Measurements from ENCODE around the gene TRAFD1. TPM values are rescaled to one million over a fixed set of nuclear protein-coding genes. Genes with fewer than 3 reads are reported as not detected.

Gene TRAFD1
- total and polyA plus RNA-seq, 9 of the 15 experiments (the other 6 are each of a cell fraction or from before 2014, with no cell fraction given) = 41.3 to 85.5 (median 54.5) TPM

DNA sequence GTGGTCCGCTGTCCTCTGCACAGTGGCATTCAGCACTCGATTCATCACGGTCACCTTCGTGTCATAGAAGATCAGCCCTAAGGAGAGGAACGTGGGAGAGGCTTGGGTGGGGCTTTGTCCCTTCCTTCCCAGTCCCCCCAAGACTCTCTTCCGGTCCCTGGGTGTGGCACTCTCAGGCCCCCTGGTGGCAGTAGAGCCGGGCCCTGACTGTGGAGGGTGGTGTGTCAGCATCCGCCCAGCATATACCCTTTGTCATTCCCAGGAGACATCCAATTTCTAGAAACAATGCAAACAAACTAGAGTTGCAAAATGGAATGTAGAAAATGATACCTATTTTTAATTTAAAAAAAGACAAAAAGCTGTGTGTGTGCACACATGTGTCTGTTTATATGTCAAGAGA lies 45.0 kb downstream of the TRAFD1 start (continued):
- TF ChIP-seq, protein P1, sequence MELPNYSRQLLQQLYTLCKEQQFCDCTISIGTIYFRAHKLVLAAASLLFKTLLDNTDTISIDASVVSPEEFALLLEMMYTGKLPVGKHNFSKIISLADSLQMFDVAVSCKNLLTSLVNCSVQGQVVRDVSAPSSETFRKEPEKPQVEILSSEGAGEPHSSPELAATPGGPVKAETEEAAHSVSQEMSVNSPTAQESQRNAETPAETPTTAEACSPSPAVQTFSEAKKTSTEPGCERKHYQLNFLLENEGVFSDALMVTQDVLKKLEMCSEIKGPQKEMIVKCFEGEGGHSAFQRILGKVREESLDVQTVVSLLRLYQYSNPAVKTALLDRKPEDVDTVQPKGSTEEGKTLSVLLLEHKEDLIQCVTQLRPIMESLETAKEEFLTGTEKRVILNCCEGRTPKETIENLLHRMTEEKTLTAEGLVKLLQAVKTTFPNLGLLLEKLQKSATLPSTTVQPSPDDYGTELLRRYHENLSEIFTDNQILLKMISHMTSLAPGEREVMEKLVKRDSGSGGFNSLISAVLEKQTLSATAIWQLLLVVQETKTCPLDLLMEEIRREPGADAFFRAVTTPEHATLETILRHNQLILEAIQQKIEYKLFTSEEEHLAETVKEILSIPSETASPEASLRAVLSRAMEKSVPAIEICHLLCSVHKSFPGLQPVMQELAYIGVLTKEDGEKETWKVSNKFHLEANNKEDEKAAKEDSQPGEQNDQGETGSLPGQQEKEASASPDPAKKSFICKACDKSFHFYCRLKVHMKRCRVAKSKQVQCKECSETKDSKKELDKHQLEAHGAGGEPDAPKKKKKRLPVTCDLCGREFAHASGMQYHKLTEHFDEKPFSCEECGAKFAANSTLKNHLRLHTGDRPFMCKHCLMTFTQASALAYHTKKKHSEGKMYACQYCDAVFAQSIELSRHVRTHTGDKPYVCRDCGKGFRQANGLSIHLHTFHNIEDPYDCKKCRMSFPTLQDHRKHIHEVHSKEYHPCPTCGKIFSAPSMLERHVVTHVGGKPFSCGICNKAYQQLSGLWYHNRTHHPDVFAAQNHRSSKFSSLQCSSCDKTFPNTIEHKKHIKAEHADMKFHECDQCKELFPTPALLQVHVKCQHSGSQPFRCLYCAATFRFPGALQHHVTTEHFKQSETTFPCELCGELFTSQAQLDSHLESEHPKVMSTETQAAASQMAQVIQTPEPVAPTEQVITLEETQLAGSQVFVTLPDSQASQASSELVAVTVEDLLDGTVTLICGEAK (IDR thresholded peaks at IDR 0.05) = peak; percentile 60; the same call in 1 of the 2 replicates
- TF ChIP-seq, protein P1 (CRISPR knock-in tag; IDR thresholded peaks at IDR 0.05) = no peak
- peak; percentile 63 for TF ChIP-seq SMC3 (conservative IDR thresholded peaks at IDR 0.05; ENCODE audit: insufficient read depth, low read depth, low read length)
- no peak for TF ChIP-seq POLR2AphosphoS2 (IDR thresholded peaks at IDR 0.05; ENCODE audit: low read length)
- TF ChIP-seq ATF6 (CRISPR knock-in tag; IDR thresholded peaks at IDR 0.05) = no peak
- no peak for TF ChIP-seq SMARCB1 (IDR thresholded peaks at IDR 0.05; ENCODE audit: insufficient read length, low read depth)
- TF ChIP-seq, protein P2, sequence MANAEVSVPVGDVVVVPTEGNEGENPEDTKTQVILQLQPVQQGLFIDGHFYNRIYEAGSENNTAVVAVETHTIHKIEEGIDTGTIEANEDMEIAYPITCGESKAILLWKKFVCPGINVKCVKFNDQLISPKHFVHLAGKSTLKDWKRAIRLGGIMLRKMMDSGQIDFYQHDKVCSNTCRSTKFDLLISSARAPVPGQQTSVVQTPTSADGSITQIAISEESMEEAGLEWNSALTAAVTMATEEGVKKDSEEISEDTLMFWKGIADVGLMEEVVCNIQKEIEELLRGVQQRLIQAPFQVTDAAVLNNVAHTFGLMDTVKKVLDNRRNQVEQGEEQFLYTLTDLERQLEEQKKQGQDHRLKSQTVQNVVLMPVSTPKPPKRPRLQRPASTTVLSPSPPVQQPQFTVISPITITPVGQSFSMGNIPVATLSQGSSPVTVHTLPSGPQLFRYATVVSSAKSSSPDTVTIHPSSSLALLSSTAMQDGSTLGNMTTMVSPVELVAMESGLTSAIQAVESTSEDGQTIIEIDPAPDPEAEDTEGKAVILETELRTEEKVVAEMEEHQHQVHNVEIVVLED (CRISPR knock-in tag; IDR thresholded peaks at IDR 0.05) = no peak
- peak in 1 of 3 experiments; percentile 66; a peak in 1 of 6 replicates for TF ChIP-seq ZBTB11 (CRISPR knock-in tag; IDR thresholded peaks at IDR 0.05)
